ENCODE results near the gene LMOD1. TPM values are rescaled to one million over a fixed set of nuclear protein-coding genes. Genes with fewer than 3 reads are reported as not detected.

LMOD1 gene
- total RNA-seq, 1 donor from 2014 or later: 0.26 TPM

DNA sequence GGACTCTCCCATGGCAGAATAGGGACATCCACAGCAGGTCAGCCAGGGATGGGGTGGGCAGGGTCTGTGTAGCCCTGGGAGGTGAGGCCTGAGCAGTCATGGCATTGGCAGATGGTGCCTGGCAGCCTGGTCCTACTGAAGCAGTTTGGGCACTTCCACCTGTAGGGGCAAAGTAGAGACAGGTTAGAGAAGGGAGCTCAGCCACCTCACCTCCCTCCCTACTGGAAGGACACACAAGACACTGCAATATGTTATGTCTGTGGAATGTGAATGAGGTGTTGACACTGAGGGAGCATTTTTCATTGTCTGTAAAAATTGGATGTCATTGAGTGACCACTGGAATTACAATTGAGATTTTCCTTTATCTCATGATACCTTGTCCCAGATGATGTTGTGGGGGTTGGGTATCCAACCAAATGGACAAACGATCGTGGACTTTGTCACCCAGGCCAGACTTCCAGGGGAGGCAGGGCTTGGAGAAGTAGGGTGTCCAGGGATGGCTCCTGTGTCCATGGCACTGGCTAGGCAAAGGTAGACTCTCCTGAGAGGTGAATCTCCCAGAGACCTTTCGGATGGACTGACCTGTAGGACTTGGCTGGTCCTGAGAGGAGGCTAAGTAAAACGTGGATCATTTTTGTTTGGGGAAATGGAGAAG is 48.0 kb downstream of the LMOD1 start:
- Histone ChIP-seq H3K36me3 (ENCODE audit: control insufficient read depth, insufficient read depth, low read length) (no peaks in the 10 kb centered on the region), H3K27me3 (ENCODE audit: control insufficient read depth, insufficient read depth, low read length) (no peaks in the 10 kb centered on the region), H3K4me3 (ENCODE audit: low read depth, low read length) (no peak overlapping the region)
- DNase-seq (ENCODE audit: low read depth) (no peak), FAIRE-seq (no peak)
- TF ChIP-seq CTCF (IDR thresholded peaks at IDR 0.05; ENCODE audit: insufficient read depth, low read length, severe bottlenecking): no peak

- Histone ChIP-seq H3K4me3 (ENCODE audit: low read depth, low read length) (no peak overlapping the region), H3K27me3 (ENCODE audit: control insufficient read depth, insufficient read depth, low read length) (no peaks in the 10 kb centered on the region), H3K36me3 (ENCODE audit: control insufficient read depth, insufficient read depth, low read length) (no peaks in the 10 kb centered on the region)
- DNase-seq (ENCODE audit: low read depth) (peak; percentile 52), FAIRE-seq (no peak)
- no peak for TF ChIP-seq CTCF (IDR thresholded peaks at IDR 0.05; ENCODE audit: insufficient read depth, low read length, severe bottlenecking)
Observed at GRCh38 chr1:201896951-201897391, 49.4 kb downstream of the LMOD1 start.

GRCh38 chr1:201895913-201896807 is 50.2 kb downstream of the LMOD1 start:
- no peak overlapping the region for H3K4me3 ChIP-seq (ENCODE audit: low read depth, low read length)
- peak; percentile 80 for DNase-seq (ENCODE audit: low read depth)
- no peak for FAIRE-seq
- H3K27me3 ChIP-seq (ENCODE audit: control insufficient read depth, insufficient read depth, low read length): no peaks in the 10 kb centered on the region
- peak; percentile 97 for TF ChIP-seq CTCF (IDR thresholded peaks at IDR 0.05; ENCODE audit: insufficient read depth, low read length, severe bottlenecking)
- no peaks in the 10 kb centered on the region for H3K36me3 ChIP-seq (ENCODE audit: control insufficient read depth, insufficient read depth, low read length)

GRCh38 chr1:201895120-201895665 is 51.2 kb downstream of the LMOD1 start:
- DNase-seq (ENCODE audit: low read depth) (no peak), FAIRE-seq (no peak)
- Histone ChIP-seq H3K36me3 (ENCODE audit: control insufficient read depth, insufficient read depth, low read length) (no peaks in the 10 kb centered on the region), H3K27me3 (ENCODE audit: control insufficient read depth, insufficient read depth, low read length) (no peaks in the 10 kb centered on the region), H3K4me3 (ENCODE audit: low read depth, low read length) (no peak overlapping the region)
- TF ChIP-seq CTCF (IDR thresholded peaks at IDR 0.05; ENCODE audit: insufficient read depth, low read length, severe bottlenecking): no peak

GRCh38 chr1:201894343-201895119 is 51.8 kb downstream of the LMOD1 start:
- no peak for DNase-seq (ENCODE audit: low read depth)
- Histone ChIP-seq H3K4me3 (ENCODE audit: low read depth, low read length) (no peak overlapping the region), H3K27me3 (ENCODE audit: control insufficient read depth, insufficient read depth, low read length) (no peaks in the 10 kb centered on the region), H3K36me3 (ENCODE audit: control insufficient read depth, insufficient read depth, low read length) (no peaks in the 10 kb centered on the region)
- no peak for FAIRE-seq
- TF ChIP-seq CTCF (IDR thresholded peaks at IDR 0.05; ENCODE audit: insufficient read depth, low read length, severe bottlenecking): no peak
